ENCODE results near the gene KIF1B. TPM values are rescaled to one million over a fixed set of nuclear protein-coding genes. Genes with fewer than 3 reads are reported as not detected.

Gene KIF1B
- total and polyA plus RNA-seq, 10 of the 15 experiments (the other 5 are each of a cell fraction or from before 2014, with no cell fraction given): 2.1 to 16.5 (median 8.7) TPM

GRCh38 chr1:10328180-10328963, 118.0 kb downstream of the KIF1B start (continued):
- TF ChIP-seq, protein P1, sequence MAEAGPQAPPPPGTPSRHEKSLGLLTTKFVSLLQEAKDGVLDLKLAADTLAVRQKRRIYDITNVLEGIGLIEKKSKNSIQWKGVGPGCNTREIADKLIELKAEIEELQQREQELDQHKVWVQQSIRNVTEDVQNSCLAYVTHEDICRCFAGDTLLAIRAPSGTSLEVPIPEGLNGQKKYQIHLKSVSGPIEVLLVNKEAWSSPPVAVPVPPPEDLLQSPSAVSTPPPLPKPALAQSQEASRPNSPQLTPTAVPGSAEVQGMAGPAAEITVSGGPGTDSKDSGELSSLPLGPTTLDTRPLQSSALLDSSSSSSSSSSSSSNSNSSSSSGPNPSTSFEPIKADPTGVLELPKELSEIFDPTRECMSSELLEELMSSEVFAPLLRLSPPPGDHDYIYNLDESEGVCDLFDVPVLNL (IDR thresholded peaks at IDR 0.05; ENCODE audit: low read depth, low read length): no peak
- TF ChIP-seq RB1 (IDR thresholded peaks at IDR 0.05; ENCODE audit: borderline replicate concordance) (no peak), ZBTB33 (IDR thresholded peaks at IDR 0.05) (no peak), CHD1 (IDR thresholded peaks at IDR 0.05; ENCODE audit: low read depth, low read length) (no peak), RAD21 (IDR thresholded peaks at IDR 0.05; ENCODE audit: insufficient read depth, low read depth, low read length) (no peak), ZNF384 (IDR thresholded peaks at IDR 0.05; ENCODE audit: borderline replicate concordance, low read depth, low read length) (no peak), MAX (IDR thresholded peaks at IDR 0.05; ENCODE audit: low read depth, low read length) (no peak), PRDM15 (CRISPR knock-in tag; IDR thresholded peaks at IDR 0.05) (no peak), JUND (IDR thresholded peaks at IDR 0.05; ENCODE audit: low read depth, low read length) (no peak), ATF7 (IDR thresholded peaks at IDR 0.05; ENCODE audit: low read depth) (no peak)
- TF ChIP-seq, protein P2, sequence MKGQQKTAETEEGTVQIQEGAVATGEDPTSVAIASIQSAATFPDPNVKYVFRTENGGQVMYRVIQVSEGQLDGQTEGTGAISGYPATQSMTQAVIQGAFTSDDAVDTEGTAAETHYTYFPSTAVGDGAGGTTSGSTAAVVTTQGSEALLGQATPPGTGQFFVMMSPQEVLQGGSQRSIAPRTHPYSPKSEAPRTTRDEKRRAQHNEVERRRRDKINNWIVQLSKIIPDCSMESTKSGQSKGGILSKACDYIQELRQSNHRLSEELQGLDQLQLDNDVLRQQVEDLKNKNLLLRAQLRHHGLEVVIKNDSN (IDR thresholded peaks at IDR 0.05; ENCODE audit: borderline replicate concordance, extremely low read length, insufficient read depth, low read depth, low read length): no peak
